ENCODE measurements around the gene ACSL1.
A peak's percentile ranks its signal among the peaks of the same experiment; 100 is the strongest.
"Not testable (repeated sequence)": the region's sequence is repeated elsewhere in the genome, so short reads cannot be mapped to it uniquely, and the experiment has no call there.

Gene ACSL1

DNA sequence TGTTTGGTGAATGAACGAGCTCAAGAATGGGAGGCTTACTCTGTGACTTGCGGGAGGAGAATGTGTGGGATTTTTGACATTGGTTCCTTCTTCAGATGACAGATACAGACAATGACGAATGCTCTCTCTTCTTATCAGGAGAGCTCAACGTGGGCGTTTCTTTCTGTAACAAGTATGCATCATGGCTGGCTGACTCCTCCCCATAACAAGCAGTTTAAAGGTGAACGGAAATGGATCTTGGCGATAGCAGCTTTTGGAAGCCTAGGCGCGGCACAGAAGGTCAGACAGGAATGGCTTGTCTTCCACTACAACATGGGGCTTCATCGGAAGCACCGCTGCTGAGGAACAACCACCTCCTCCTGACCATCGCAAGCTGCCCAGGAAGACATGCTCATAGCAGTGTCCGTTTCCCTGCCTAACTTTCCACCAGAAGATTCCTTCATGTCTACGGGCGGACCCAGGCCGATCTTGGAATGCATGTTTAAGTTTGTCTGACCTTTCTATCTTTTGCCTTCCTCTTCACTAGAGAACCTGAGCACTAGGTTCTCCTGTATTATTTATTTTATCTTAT, 18.3 kb upstream of the ACSL1 start:
- Histone ChIP-seq H3K27ac (no peak overlapping the region), H3K4me3 (no peak overlapping the region)
- TF ChIP-seq, protein P1, sequence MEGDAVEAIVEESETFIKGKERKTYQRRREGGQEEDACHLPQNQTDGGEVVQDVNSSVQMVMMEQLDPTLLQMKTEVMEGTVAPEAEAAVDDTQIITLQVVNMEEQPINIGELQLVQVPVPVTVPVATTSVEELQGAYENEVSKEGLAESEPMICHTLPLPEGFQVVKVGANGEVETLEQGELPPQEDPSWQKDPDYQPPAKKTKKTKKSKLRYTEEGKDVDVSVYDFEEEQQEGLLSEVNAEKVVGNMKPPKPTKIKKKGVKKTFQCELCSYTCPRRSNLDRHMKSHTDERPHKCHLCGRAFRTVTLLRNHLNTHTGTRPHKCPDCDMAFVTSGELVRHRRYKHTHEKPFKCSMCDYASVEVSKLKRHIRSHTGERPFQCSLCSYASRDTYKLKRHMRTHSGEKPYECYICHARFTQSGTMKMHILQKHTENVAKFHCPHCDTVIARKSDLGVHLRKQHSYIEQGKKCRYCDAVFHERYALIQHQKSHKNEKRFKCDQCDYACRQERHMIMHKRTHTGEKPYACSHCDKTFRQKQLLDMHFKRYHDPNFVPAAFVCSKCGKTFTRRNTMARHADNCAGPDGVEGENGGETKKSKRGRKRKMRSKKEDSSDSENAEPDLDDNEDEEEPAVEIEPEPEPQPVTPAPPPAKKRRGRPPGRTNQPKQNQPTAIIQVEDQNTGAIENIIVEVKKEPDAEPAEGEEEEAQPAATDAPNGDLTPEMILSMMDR (IDR thresholded peaks at IDR 0.05): no peak
- DNase-seq (ENCODE audit: low spot score): no peak

DNA sequence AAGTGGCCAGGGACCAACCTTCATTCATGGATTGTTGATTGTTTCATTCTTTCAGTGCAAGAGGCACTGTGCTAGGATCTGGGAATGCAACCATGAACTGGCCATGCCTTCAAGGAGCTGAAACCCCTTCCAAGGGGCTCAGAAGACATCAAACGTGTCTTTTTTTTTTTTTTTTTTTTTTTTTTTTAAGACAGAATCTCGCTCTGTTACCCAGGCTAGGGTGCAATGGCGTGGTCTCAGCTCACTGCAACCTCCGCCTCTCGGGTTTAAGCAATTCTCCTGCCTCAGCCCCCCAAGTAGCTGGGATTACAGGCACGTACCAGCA, 13.3 kb upstream of the ACSL1 start:
- DNase-seq (ENCODE audit: low spot score); H3K27ac ChIP-seq; H3K4me3 ChIP-seq: not testable (repeated sequence)

DNA sequence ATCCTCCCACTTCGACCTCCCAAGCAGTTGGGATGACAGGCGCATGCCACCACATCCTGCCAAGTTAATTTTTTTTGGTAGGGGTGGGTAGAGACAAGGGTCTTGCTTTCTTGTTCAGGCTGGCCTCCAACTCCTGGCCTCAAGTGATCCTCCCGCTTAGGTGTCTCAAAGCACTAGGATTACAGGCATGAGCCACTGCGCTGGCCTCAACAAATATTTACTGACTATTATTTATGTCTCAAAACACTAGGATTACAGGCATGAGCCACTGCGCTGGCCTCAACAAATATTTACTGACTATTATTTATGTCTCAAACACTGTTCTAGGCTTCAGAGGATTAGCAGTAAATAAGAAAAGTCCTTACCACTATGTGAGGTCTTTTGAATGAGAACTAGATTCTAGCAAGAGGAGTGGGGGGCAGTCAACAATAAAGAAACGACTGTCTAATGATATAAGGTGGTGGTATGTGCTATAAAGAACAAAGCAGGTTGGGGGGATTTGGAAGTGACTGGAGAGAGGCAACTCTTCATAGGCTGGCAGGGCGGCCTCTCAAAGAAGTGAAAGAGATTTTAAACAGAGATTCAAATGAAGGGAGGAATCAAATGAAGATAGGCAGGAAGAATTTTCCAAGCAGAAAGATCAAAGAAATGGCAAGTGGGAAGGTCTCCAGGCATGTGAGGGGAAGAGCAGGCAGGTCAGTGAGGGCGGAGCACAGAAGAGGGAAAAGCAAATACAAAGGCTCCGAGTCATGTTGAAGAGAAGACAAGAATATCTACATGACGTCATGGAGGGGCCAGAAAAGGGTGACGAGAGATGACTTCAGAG, 12.7 kb upstream of the ACSL1 start:
- Histone ChIP-seq H3K27ac (no peak overlapping the region), H3K4me3 (no peak overlapping the region)
- TF ChIP-seq, protein P1 (IDR thresholded peaks at IDR 0.05): no peak
- no peak for DNase-seq (ENCODE audit: low spot score)

DNA sequence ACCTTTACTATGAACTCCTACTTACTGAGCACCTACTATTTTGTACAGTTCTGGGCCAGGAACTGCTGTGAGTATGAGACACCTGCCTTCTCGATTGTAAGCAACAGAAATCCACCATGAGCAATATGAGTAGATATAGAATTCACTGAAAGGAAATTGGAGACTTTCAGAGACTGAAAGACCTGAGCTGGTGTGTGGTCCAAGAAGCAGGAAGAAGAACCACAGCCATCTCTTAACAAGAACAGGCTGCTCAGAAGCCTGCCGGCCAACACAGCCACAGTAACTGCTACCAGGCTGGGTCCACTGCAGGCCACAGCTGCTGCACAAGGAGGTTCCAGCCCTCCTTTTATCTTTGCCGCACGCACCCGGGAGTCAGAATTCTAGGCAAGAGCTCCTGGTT, 10.8 kb upstream of the ACSL1 start:
- H3K4me3 ChIP-seq: no peak overlapping the region
- DNase-seq (ENCODE audit: low spot score): no peak
- no peak overlapping the region for H3K27ac ChIP-seq
- TF ChIP-seq, protein P1 (IDR thresholded peaks at IDR 0.05): no peak

DNA sequence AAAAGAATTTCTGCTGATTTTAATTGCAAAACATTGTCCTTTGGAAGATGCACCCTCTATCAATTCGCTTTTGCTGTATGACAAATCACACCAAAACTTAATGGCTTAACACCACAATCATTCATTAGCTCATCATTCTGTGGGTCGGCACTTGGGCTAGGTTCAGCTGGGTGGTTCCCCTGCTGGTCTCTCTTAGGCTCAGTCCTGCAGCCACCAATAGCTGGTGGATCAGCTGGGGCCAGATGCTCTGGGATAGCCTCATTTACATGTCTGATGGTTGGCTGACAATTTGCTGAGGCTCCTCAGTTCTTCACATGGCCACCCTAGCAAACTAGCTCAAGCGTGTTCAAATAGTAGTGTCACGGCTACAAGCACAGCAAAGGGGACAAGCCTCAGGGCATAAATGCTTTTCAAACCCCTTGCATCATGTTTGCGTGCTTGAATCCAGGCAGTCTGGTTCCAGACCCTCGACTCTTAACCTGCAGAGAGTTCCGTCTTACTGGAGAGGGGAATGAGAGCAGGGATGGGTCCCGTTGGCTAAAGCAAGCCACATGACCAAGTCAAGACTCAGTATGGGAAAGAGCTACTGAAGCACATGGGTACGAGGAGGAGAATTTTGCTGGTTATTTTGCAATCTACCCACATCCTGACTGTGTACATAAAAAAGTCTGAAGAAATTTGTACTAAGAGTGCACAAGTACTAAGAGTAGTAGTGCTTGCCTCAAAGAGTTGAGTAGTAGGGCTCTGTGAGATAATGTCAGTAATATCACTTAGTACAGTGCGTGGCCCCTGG, 7.5 kb upstream of the ACSL1 start:
- no peak overlapping the region for H3K27ac ChIP-seq
- TF ChIP-seq, protein P1 (IDR thresholded peaks at IDR 0.05): no peak
- DNase-seq (ENCODE audit: low spot score): no peak
- no peak overlapping the region for H3K4me3 ChIP-seq

DNA sequence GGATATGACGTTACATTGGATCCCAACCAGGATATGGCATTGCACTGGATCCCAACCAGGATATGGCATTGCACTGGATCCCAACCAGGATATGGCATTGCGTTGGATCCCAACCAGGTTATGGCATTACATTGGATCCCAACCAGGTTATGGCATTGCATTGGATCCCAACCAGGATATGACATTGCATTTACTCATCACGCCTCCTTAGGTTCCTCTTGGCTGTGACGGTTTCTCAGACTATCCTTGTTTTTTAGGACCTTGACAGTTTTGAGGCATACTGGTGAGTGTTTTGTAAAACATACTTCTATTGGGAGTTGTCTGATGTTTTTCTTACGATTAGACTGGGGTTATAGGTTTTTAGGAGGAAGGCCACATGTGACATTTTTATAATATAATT, 5.4 kb upstream of the ACSL1 start:
- H3K4me3 ChIP-seq: no peak overlapping the region
- TF ChIP-seq, protein P1 (IDR thresholded peaks at IDR 0.05): no peak
- H3K27ac ChIP-seq: no peak overlapping the region
- no peak for DNase-seq (ENCODE audit: low spot score)

DNA sequence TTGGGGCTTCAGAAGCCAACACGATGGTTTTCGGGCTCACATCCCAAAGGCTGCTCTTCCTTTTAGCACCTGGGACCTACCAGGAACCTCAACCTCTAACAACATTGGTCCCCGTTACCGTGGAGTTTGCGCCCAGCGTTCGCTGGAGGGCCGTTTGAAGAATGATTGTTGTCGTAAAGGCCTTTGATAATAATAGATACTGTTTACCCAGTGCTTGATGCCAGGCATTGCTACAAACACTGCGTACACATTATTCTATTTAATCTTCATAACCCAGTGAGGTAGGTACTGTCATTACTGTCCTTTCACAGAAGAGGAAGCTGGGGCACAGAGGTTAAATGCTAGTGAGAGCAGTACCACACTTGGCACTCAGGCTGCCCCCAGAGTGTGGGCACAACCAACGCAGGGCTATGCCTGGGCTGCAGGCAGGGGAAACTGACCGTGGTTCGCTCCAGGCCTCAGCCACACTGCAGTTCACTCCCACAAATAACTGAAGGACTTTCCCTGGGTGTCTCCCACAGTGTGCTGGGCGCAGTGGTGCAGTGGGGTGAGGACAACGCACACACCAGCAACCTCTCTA, 1.0 kb upstream of the ACSL1 start:
- peak overlapping the region; percentile 66 to 91 for H3K27ac ChIP-seq
- DNase-seq (ENCODE audit: low spot score): no peak
- peak overlapping the region; percentile 71 for H3K4me3 ChIP-seq
- TF ChIP-seq, protein P1 (IDR thresholded peaks at IDR 0.05): no peak
